ENCODE data around the gene PLPPR1. TPM values are rescaled to one million over a fixed set of nuclear protein-coding genes. Genes with fewer than 3 reads are reported as not detected.

The PLPPR1 gene
- polyA plus RNA-seq, 1 of the 3 experiments (the other 2 are of a cell fraction) = not detected

- H3K27me3 ChIP-seq (ENCODE audit: insufficient read depth) = no peaks in the 10 kb centered on the region
- 0% methylated on average over 1 of the region's 1 CpG for WGBS (ENCODE audit: low lambda C conversion rate)
- H3K27ac ChIP-seq (ENCODE audit: low read depth in 2 of 2, low read length in 1 of 2) = no peak overlapping the region
- POLR2A ChIA-PET = no interaction called here
- no peaks in the 10 kb centered on the region for H3K9me3 ChIP-seq
- no peaks in the 10 kb centered on the region for H3K36me3 ChIP-seq (replicated peaks in 1 of 2; ENCODE audit: control insufficient read depth in 1 of 2, insufficient read depth in 2 of 2, low read length in 1 of 2)
- no peaks in the 10 kb centered on the region for H3F3A ChIP-seq (replicated peaks; ENCODE audit: insufficient read depth)
- no peak overlapping the region for H2AFZ ChIP-seq (ENCODE audit: low read depth)
- no peak for DNase-seq
- CTCF ChIA-PET = interaction anchor here (0.6 to 1.1 kb wide), 2 partner anchors 10 to 20 kb away, joined by 3 read pairs; no protein-coding TSS in a partner anchor
- no peak overlapping the region for H3K4me3 ChIP-seq (ENCODE audit: low read depth in 2 of 2, low read length in 1 of 2)
- H4K20me1 ChIP-seq (ENCODE audit: insufficient read depth) = no peaks in the 10 kb centered on the region
- H3K9me2 ChIP-seq = no peaks in the 10 kb centered on the region
- no peaks in the 10 kb centered on the region for H3K79me2 ChIP-seq (ENCODE audit: insufficient read depth)
- H3K9ac ChIP-seq = no peak overlapping the region
- H3K4me1 ChIP-seq (ENCODE audit: control insufficient read depth in 1 of 2, insufficient read depth in 2 of 2, low read depth in 1 of 2, low read length in 1 of 2) = no peaks in the 10 kb centered on the region
- H3K4me2 ChIP-seq = no peak overlapping the region
- no peak for TF ChIP-seq FOXJ3 (CRISPR knock-in tag; IDR thresholded peaks at IDR 0.05)
Observed at GRCh38 chr9:101254733-101255433, 226.4 kb downstream of the PLPPR1 start.

- H2AFZ ChIP-seq (ENCODE audit: low read depth) = no peak overlapping the region
- no peaks in the 10 kb centered on the region for H3K27me3 ChIP-seq (ENCODE audit: insufficient read depth)
- ChIA-PET POLR2A (no interaction called here), CTCF (interaction anchor here (0.6 to 1.0 kb wide), 2 partner anchors 33 to 713 kb away, joined by 3 read pairs; no protein-coding TSS in a partner anchor)
- no peaks in the 10 kb centered on the region for H3K9me3 ChIP-seq
- no peaks in the 10 kb centered on the region for H3K9me2 ChIP-seq
- no peaks in the 10 kb centered on the region for H4K20me1 ChIP-seq (ENCODE audit: insufficient read depth)
- TF ChIP-seq ZBTB33 (IDR thresholded peaks at IDR 0.05; ENCODE audit: borderline replicate concordance, low read depth) (no peak), GATA2 (CRISPR knock-in tag; IDR thresholded peaks at IDR 0.05) (no peak), GABPA (IDR thresholded peaks at IDR 0.05; ENCODE audit: low read depth) (no peak), SMC3 (IDR thresholded peaks at IDR 0.05; ENCODE audit: low read depth, low read length) (no peak), NRF1 (IDR thresholded peaks at IDR 0.05; ENCODE audit: low read depth, low read length) (no peak), MEF2A (IDR thresholded peaks at IDR 0.05; ENCODE audit: borderline replicate concordance, low read depth) (no peak), FOXM1 (IDR thresholded peaks at IDR 0.05; ENCODE audit: low read depth) (no peak), YY1 (IDR thresholded peaks at IDR 0.05; ENCODE audit: low read depth) (no peak), EP300 (IDR thresholded peaks at IDR 0.05; ENCODE audit: borderline replicate concordance in 1 of 2, low read depth in 1 of 2, low read length in 1 of 2) (no peak), NFIC (IDR thresholded peaks at IDR 0.05; ENCODE audit: borderline replicate concordance) (no peak), RFX5 (IDR thresholded peaks at IDR 0.05; ENCODE audit: low read length) (no peak), PBX3 (IDR thresholded peaks at IDR 0.05) (no peak)
- H3K4me3 ChIP-seq (ENCODE audit: low read depth in 2 of 2, low read length in 1 of 2) = no peak overlapping the region
- no peaks in the 10 kb centered on the region for H3F3A ChIP-seq (replicated peaks; ENCODE audit: insufficient read depth)
- no peak for DNase-seq
- H3K4me1 ChIP-seq (ENCODE audit: control insufficient read depth in 1 of 2, insufficient read depth in 2 of 2, low read depth in 1 of 2, low read length in 1 of 2) = no peaks in the 10 kb centered on the region
- no peaks in the 10 kb centered on the region for H3K36me3 ChIP-seq (replicated peaks in 1 of 2; ENCODE audit: control insufficient read depth in 1 of 2, insufficient read depth in 2 of 2, low read length in 1 of 2)
- H3K9ac ChIP-seq = no peak overlapping the region
- no peaks in the 10 kb centered on the region for H3K79me2 ChIP-seq (ENCODE audit: insufficient read depth)
- H3K27ac ChIP-seq (ENCODE audit: low read depth in 2 of 2, low read length in 1 of 2) = no peak overlapping the region
- H3K4me2 ChIP-seq = no peak overlapping the region
Observed at GRCh38 chr9:101264727-101265126, 236.2 kb downstream of the PLPPR1 start.
